ENCODE results near the gene HPD. TPM values are rescaled to one million over a fixed set of nuclear protein-coding genes. Genes with fewer than 3 reads are reported as not detected.
"Not testable (repeated sequence)": the region's sequence is repeated elsewhere in the genome, so short reads cannot be mapped to it uniquely, and the experiment has no call there.

The HPD gene
- not detected for polyA plus RNA-seq (2013, experiment 1 of 4)
- not detected for polyA plus RNA-seq (2013, experiment 2 of 4)
- polyA plus RNA-seq (2013, experiment 3 of 4), result 0.32 TPM
- polyA plus RNA-seq (2013, experiment 4 of 4), result not detected

DNA sequence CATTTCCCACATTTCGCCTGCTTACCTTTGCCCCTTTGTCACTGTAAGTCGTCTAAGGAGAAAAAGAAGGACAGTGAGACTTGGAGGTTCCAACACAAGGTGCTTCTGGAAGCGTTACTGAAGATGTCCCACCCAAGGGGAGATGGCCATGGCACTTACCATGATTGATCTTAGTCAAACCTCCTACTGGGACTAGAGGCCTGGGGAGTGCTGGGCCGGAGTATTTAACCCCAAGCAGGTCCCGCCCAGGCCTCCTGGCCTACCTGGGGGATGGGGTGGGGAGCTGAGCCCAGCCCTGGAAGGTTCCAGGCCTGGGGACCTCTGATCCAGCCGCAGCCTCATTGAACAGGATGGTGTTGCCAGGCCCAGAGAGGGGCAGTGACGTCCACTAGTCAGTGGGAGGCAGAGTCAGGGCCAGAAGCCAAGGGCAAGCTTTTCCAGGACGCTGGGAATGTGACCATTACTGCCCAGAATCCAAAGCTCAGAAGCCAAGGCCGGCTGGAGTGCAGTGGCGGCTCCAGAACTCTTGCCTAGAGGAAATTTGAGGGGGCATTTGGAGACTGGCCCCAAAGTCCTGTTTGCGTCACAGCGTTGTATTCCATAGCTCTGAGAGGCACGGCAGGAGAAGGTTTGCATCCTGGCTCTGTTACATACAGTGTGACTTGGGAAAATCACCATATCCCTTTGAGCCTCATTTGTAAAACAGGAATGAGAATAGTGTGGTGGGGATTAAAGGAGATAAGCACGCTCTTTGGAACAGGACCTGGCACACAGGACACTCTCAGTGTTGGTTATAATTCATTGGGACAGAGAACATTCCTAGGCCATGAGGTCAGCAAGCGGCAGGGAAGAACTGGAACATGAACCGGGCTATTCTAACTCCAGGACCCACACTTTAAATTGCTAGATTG is at the start of gene HPD:
HPD (minus strand) TSS at position 198 of the 911 bp plus-strand sequence; CDS start at position 162, 36 bp downstream.
- Histone ChIP-seq H3K4me1 (ENCODE audit: control insufficient read depth, insufficient read depth, low read length) (peaks cover 27% of the 10 kb centered on the region), H3K27me3 (ENCODE audit: control insufficient read depth, insufficient read depth, low read length, poor library complexity, severe bottlenecking) (no peaks in the 10 kb centered on the region), H3K36me3 (ENCODE audit: control insufficient read depth, insufficient read depth, low read length) (no peaks in the 10 kb centered on the region), H3K27ac (ENCODE audit: insufficient read depth, low read depth, low read length, poor library complexity, severe bottlenecking) (peak within 1 kb of the TSS; percentile 60), H3K9me3 (ENCODE audit: control insufficient read depth, low read length) (no peaks in the 10 kb centered on the region), H3K4me3 (ENCODE audit: insufficient read depth, low read depth, low read length) (no peak within 1 kb of the TSS)
- WGBS, 2 experiments, result 66 to 69% methylated on average over 16 of the region's 16 CpGs

DNA sequence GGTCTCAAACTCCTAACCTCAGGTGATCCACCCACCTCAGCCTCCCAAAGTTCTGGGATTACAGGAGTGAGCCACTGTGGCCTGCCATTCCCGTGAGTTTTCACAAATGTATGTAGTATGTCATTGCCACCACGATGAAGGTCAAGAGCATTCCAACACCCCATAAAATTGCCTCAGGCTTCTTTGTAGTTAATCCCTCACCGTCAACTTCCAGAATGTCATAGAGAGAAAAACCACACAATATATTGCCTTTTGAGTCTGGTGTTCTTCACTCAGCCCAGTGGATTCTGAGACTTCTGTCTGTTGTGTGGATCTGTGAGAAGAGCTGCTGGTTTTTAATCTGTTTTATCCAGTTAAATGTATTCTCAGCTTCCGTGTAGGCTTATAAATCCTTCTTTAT is 47.1 kb upstream of the HPD start:
- H3K27me3 ChIP-seq (ENCODE audit: control insufficient read depth, insufficient read depth, low read length, poor library complexity, severe bottlenecking), result no peaks in the 10 kb centered on the region
- no peaks in the 10 kb centered on the region for H3K9me3 ChIP-seq (ENCODE audit: control insufficient read depth, low read length)
- 92 to 93% methylated on average over 4 of the region's 4 CpGs for WGBS, 2 experiments
- H3K4me1 ChIP-seq (ENCODE audit: control insufficient read depth, insufficient read depth, low read length), result no peaks in the 10 kb centered on the region
- H3K27ac ChIP-seq (ENCODE audit: insufficient read depth, low read depth, low read length, poor library complexity, severe bottlenecking), result no peak overlapping the region
- H3K4me3 ChIP-seq (ENCODE audit: insufficient read depth, low read depth, low read length), result no peak overlapping the region
- peaks cover 25% of the 10 kb centered on the region for H3K36me3 ChIP-seq (ENCODE audit: control insufficient read depth, insufficient read depth, low read length)

DNA sequence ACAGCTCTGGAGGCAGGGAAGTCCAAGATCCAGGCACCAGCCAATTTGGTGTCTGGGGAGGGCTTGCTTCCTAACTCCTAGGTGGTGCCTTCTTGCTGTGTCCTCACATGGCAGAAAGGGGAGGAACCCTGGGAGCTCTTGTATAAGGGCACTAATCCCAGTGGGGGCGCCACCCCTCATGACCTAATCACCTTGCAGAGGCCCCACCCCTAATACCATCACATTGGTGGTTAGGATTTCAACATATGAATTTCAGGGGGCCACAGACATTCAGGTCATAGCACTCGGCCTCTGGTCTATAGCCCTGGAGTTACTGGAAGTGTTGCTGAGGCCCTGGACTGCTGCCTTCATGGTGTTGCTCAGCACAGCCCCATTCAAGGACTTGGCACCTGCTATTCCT is 44.5 kb upstream of the HPD start:
- Histone ChIP-seq H3K36me3 (ENCODE audit: control insufficient read depth, insufficient read depth, low read length) (peaks cover 29% of the 10 kb centered on the region), H3K4me1 (ENCODE audit: control insufficient read depth, insufficient read depth, low read length) (no peaks in the 10 kb centered on the region), H3K4me3 (ENCODE audit: insufficient read depth, low read depth, low read length) (no peak overlapping the region), H3K27ac (ENCODE audit: insufficient read depth, low read depth, low read length, poor library complexity, severe bottlenecking) (no peak overlapping the region), H3K9me3 (ENCODE audit: control insufficient read depth, low read length) (no peaks in the 10 kb centered on the region), H3K27me3 (ENCODE audit: control insufficient read depth, insufficient read depth, low read length, poor library complexity, severe bottlenecking) (no peaks in the 10 kb centered on the region)
- WGBS, 2 experiments, result 90% methylated on average over 2 of the region's 2 CpGs

DNA sequence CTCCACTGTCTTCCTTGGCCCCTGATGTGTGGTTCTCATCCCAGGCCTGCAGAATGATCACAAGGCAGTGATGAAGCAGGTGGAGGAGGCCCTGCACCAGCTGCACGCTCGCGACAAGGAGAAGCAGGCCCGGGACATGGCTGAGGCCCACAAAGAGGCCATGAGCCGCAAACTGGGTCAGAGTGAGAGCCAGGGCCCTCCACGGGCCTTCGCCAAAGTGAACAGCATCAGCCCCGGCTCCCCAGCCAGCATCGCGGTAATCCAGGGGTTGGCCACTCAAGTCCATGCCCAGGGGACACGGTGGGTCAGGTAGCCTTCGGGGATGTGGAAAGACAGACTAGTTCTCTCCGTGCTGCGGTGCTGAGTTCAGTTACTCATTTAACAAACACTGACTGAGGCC is 40.9 kb upstream of the HPD start:
- no peak overlapping the region for H3K27ac ChIP-seq (ENCODE audit: insufficient read depth, low read depth, low read length, poor library complexity, severe bottlenecking)
- WGBS, 2 experiments, result 97% methylated on average over 14 of the region's 14 CpGs
- peaks cover 26% of the 10 kb centered on the region for H3K36me3 ChIP-seq (ENCODE audit: control insufficient read depth, insufficient read depth, low read length)
- H3K27me3 ChIP-seq (ENCODE audit: control insufficient read depth, insufficient read depth, low read length, poor library complexity, severe bottlenecking), result no peaks in the 10 kb centered on the region
- no peaks in the 10 kb centered on the region for H3K4me1 ChIP-seq (ENCODE audit: control insufficient read depth, insufficient read depth, low read length)
- no peak overlapping the region for H3K4me3 ChIP-seq (ENCODE audit: insufficient read depth, low read depth, low read length)
- no peaks in the 10 kb centered on the region for H3K9me3 ChIP-seq (ENCODE audit: control insufficient read depth, low read length)

DNA sequence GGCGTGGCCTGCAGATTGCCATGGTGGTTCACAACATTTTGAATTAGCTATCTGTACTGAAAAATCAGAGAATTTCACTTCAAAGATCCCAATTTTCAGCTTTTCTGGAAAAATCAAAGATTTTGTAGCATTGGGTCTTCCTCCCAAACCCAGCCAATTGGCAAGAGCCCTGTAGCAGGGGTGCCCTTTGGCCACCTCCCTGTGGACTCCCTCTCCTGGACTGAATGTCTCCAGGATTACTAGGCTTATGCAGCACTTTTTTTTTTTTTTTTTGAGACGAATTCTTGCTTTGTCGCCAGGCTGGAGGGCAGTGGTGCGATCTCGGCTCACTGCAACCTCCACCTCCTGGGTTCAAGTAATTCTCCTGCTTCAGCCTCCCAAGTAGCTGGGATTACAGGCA is 39.6 kb upstream of the HPD start:
- Histone ChIP-seq H3K4me3 (ENCODE audit: insufficient read depth, low read depth, low read length) (no peak overlapping the region), H3K9me3 (ENCODE audit: control insufficient read depth, low read length) (no peaks in the 10 kb centered on the region), H3K4me1 (ENCODE audit: control insufficient read depth, insufficient read depth, low read length) (no peaks in the 10 kb centered on the region), H3K27ac (ENCODE audit: insufficient read depth, low read depth, low read length, poor library complexity, severe bottlenecking) (no peak overlapping the region), H3K36me3 (ENCODE audit: control insufficient read depth, insufficient read depth, low read length) (peaks cover 19% of the 10 kb centered on the region), H3K27me3 (ENCODE audit: control insufficient read depth, insufficient read depth, low read length, poor library complexity, severe bottlenecking) (no peaks in the 10 kb centered on the region)
- 92 to 95% methylated on average over 5 of the region's 5 CpGs for WGBS, 2 experiments

DNA sequence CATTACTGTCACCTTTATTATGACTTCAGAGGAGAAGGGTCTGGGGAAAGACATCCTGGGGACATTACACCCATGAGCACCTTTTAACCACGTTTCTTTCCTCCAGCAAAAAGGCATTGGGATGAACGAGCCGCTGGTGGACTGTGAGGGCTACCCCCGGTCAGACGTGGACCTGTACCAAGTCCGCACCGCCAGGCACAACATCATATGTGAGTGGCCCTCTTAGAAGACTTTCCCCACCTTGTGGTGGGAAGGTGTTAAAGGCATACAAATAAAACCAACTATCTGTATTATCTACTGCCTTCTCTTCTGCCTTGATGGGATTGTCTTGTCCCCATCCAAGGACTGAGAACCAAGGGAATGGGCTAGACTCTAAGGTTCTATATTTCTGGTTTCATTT is 36.0 kb upstream of the HPD start:
- WGBS, 2 experiments, result 83 to 88% methylated on average over 7 of the region's 7 CpGs
- Histone ChIP-seq H3K4me1 (ENCODE audit: control insufficient read depth, insufficient read depth, low read length) (no peaks in the 10 kb centered on the region), H3K4me3 (ENCODE audit: insufficient read depth, low read depth, low read length) (no peak overlapping the region), H3K27ac (ENCODE audit: insufficient read depth, low read depth, low read length, poor library complexity, severe bottlenecking) (no peak overlapping the region), H3K9me3 (ENCODE audit: control insufficient read depth, low read length) (no peaks in the 10 kb centered on the region), H3K36me3 (ENCODE audit: control insufficient read depth, insufficient read depth, low read length) (peaks cover 4% of the 10 kb centered on the region), H3K27me3 (ENCODE audit: control insufficient read depth, insufficient read depth, low read length, poor library complexity, severe bottlenecking) (no peaks in the 10 kb centered on the region)

DNA sequence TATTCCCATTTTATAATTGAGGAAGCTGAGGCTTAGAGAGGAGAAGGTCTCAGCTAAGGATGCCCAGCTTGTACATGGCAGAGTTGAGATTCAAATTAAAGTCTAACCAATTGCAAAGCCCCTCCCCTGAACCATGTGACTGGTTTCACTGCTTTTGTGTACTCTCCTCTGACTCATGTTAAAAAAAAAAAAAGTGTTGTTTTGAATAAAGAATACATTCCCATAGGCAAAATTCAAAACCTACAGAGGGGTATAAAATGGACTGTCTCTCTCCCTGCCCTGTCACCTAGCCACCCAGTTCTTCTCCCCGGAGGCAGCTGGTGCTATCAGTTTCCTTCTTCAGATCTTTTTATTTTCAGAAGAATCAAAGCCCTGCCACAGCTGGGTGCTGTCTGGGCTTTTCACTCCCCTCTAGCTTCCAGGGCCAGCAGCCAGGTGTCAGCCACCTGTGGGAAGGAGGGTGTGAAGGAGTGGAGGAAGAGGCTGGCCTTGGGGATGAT is 35.4 kb upstream of the HPD start:
- WGBS, 2 experiments, result 79 to 85% methylated on average over 1 of the region's 1 CpG
- no peaks in the 10 kb centered on the region for H3K9me3 ChIP-seq (ENCODE audit: control insufficient read depth, low read length)
- H3K27ac ChIP-seq (ENCODE audit: insufficient read depth, low read depth, low read length, poor library complexity, severe bottlenecking), result no peak overlapping the region
- peaks cover 4% of the 10 kb centered on the region for H3K36me3 ChIP-seq (ENCODE audit: control insufficient read depth, insufficient read depth, low read length)
- H3K4me3 ChIP-seq (ENCODE audit: insufficient read depth, low read depth, low read length), result no peak overlapping the region
- H3K4me1 ChIP-seq (ENCODE audit: control insufficient read depth, insufficient read depth, low read length), result no peaks in the 10 kb centered on the region
- H3K27me3 ChIP-seq (ENCODE audit: control insufficient read depth, insufficient read depth, low read length, poor library complexity, severe bottlenecking), result no peaks in the 10 kb centered on the region

DNA sequence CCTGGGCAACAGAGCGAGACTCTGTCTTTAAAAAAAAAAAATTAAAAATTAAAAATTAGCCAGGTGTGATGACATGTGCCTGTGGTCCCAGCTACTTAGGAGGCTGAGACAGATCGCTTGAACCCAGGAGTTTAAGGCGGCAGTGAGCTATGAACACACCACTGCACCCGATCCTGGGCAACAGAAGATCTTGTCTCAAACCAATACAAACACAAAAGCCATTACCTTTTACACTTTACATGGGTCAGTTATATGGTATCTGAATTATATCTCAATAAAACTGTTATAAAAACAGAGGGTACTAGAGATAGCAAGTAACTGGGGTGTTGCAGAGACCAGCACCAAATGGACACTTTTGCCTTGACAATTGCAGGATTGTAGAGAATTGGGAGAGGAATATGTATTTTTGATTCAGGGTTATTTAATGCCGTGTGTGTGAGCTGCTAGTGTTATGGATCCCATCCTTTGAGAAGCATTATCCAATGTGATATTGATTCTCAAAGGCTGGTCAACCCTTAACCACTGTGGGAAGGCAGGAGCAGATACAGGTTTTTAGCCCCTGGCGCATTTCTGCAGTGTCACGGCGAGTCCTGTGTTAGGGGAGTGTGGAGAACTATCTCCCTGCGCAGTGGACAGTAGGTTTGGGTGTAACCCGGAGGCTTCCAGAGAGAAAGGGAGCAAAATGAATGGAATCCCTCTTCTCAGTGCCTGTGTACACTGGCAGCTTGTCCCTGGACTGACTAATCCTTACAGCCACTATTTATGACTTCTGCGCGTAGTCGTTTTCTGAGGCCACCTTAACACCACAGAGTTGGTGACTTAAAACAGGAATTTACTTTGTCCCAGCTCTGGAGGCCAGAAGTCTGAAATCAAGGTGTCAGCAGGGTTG is 34.3 kb upstream of the HPD start:
- H3K27ac ChIP-seq (ENCODE audit: insufficient read depth, low read depth, low read length, poor library complexity, severe bottlenecking), result no peak overlapping the region
- no peaks in the 10 kb centered on the region for H3K9me3 ChIP-seq (ENCODE audit: control insufficient read depth, low read length)
- no peak overlapping the region for H3K4me3 ChIP-seq (ENCODE audit: insufficient read depth, low read depth, low read length)
- 93 to 95% methylated on average over 13 of the region's 13 CpGs for WGBS, 2 experiments
- no peaks in the 10 kb centered on the region for H3K4me1 ChIP-seq (ENCODE audit: control insufficient read depth, insufficient read depth, low read length)
- H3K36me3 ChIP-seq (ENCODE audit: control insufficient read depth, insufficient read depth, low read length), result peaks cover 4% of the 10 kb centered on the region
- no peaks in the 10 kb centered on the region for H3K27me3 ChIP-seq (ENCODE audit: control insufficient read depth, insufficient read depth, low read length, poor library complexity, severe bottlenecking)

DNA sequence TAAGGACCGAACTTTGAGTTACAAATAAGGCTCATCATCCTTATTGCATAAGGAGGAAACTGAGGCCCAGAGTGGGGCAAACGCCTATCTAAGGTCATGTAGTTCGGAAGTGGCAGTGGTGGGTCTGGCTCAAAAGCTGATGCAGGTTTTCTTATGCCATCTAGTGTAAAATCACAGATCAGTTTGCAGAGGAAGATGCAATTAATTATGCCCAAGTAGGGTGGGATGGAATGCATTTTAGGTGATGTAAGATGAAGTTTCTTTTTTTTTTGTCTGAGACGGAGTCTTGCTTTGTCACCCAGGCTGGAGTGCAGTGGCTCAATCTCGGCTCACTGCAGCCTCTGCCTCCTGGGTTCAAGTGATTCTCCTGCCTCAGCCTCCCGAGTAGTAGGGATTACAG is 31.0 kb upstream of the HPD start:
- peak overlapping the region; percentile 94 for H3K4me3 ChIP-seq (ENCODE audit: insufficient read depth, low read depth, low read length)
- not testable (repeated sequence) for H3K27ac ChIP-seq (ENCODE audit: insufficient read depth, low read depth, low read length, poor library complexity, severe bottlenecking); H3K9me3 ChIP-seq (ENCODE audit: control insufficient read depth, low read length); H3K4me1 ChIP-seq (ENCODE audit: control insufficient read depth, insufficient read depth, low read length); H3K27me3 ChIP-seq (ENCODE audit: control insufficient read depth, insufficient read depth, low read length, poor library complexity, severe bottlenecking); H3K36me3 ChIP-seq (ENCODE audit: control insufficient read depth, insufficient read depth, low read length)
- WGBS, 2 experiments, result 84% methylated on average over 6 of the region's 6 CpGs

DNA sequence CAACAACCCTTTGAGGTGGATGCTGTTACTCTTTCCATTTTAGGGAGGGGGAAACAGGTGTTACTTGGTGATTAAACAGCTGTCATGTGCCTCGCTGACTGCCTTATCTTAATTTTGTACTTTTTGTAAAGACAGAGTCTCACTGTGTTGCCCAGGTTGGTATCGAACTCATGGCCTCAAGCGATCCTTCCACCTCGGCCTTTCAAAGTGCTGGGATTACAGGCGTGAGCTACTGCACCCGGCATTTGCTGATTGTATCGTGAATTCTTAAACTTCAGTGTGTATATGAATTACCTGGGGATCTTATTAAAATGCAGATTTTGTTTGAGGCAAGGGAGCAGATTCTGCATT is 30.6 kb upstream of the HPD start:
- Histone ChIP-seq H3K27ac (ENCODE audit: insufficient read depth, low read depth, low read length, poor library complexity, severe bottlenecking) (peak overlapping the region; percentile 97), H3K9me3 (ENCODE audit: control insufficient read depth, low read length) (no peaks in the 10 kb centered on the region), H3K36me3 (ENCODE audit: control insufficient read depth, insufficient read depth, low read length) (no peaks in the 10 kb centered on the region), H3K4me1 (ENCODE audit: control insufficient read depth, insufficient read depth, low read length) (no peaks in the 10 kb centered on the region), H3K4me3 (ENCODE audit: insufficient read depth, low read depth, low read length) (peak overlapping the region; percentile 94), H3K27me3 (ENCODE audit: control insufficient read depth, insufficient read depth, low read length, poor library complexity, severe bottlenecking) (no peaks in the 10 kb centered on the region)
- 17 to 18% methylated on average over 7 of the region's 7 CpGs for WGBS, 2 experiments

Data from ectodermal cell (in vitro differentiated cells).